Activated T-cell treated with anti-CD3 and anti-CD28 coated beads, Interleukin-2, amount 50 U/mL, for 4 hours (primary cell): ENCODE results near the gene PAK4. TPM values are rescaled to one million over a fixed set of nuclear protein-coding genes. Genes with fewer than 3 reads are reported as not detected.
"Not testable (repeated sequence)": the region's sequence is repeated elsewhere in the genome, so short reads cannot be mapped to it uniquely, and the experiment has no call there.

Experiments used
- ATAC-seq, 2 donors: fragments of 200-7000 bp; cut with Tn5 transposase; one replicate each; pipeline ENCODE4 v1.10.0; 2021
- DNase-seq: peaks from one replicate; pipeline ENCODE4 v3.0.0-alpha.2; 2020
- H3K27me3 Mint-ChIP-seq: one replicate; pipeline ENCODE4 v1.8.0; 2021; ENCODE audit warnings: low read depth, mixed read lengths
- H3K36me3 Mint-ChIP-seq: one replicate; pipeline ENCODE4 v1.8.0; 2022; ENCODE audit warnings: mixed read lengths; ENCODE audit not compliant: insufficient read depth
- H3K4me1 Mint-ChIP-seq: one replicate; pipeline ENCODE4 v1.8.0; 2021; ENCODE audit warnings: low read depth, mixed read lengths
- H3K4me3 Mint-ChIP-seq: one replicate; pipeline ENCODE4 v1.8.0; 2021; ENCODE audit warnings: mild to moderate bottlenecking, moderate library complexity, mixed read lengths
- H3K9me3 Mint-ChIP-seq: one replicate; pipeline ENCODE4 v1.8.0; 2021; ENCODE audit warnings: mixed read lengths
- total RNA-seq, 3 donors: library from RNA; stranded (reverse); gene quantifications; one replicate each; pipeline ENCODE4 v1.2.1, GENCODE V29; 2021

PAK4 gene
- total RNA-seq, 3 donors from 2014 or later, result 21.3 to 24.4 (median 23.5) TPM

GRCh38 chr19:39211731-39212374 is 86.3 kb downstream of the PAK4 start:
- Mint-ChIP-seq H3K27me3 (peaks cover under 1% of the 10 kb centered on the region), H3K4me3 (no peak overlapping the region), H3K36me3 (no peaks in the 10 kb centered on the region), H3K9me3 (no peaks in the 10 kb centered on the region), H3K4me1 (no peaks in the 10 kb centered on the region)
- DNase-seq (no peak), ATAC-seq (no peak)

DNA sequence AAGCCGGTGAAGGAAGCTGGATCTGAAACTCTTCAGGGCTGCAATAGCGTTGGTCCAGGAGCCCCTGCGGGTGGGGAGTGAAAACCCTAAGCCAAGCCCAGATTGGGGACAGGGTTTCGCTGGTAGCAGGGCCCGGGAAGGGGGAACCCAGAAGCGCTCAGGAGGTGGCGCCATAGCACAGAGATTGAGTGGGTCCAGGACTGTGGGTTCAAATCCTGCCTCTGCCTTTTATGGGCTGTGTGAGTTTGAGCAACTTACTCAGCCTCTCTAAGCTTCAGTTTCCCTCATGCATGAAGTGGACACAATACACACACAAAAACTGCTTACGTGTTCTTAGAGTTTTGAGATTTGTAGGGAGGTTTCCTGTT is 86.8 kb downstream of the PAK4 start:
- H3K36me3 Mint-ChIP-seq, result no peaks in the 10 kb centered on the region
- H3K4me3 Mint-ChIP-seq, result no peak overlapping the region
- peaks cover 5% of the 10 kb centered on the region for H3K27me3 Mint-ChIP-seq
- ATAC-seq, result peak; percentile 84 to 92
- no peaks in the 10 kb centered on the region for H3K4me1 Mint-ChIP-seq
- DNase-seq, result peak; percentile 44
- no peaks in the 10 kb centered on the region for H3K9me3 Mint-ChIP-seq

- H3K4me1 Mint-ChIP-seq, H3K9me3 Mint-ChIP-seq, ATAC-seq, H3K36me3 Mint-ChIP-seq, H3K4me3 Mint-ChIP-seq, DNase-seq: not testable (repeated sequence)
- peaks cover 10% of the 10 kb centered on the region for H3K27me3 Mint-ChIP-seq
Observed at GRCh38 chr19:39215323-39215722, 89.7 kb downstream of the PAK4 start.

GRCh38 chr19:39217094-39217493 is 91.5 kb downstream of the PAK4 start:
- Mint-ChIP-seq H3K4me1 (no peaks in the 10 kb centered on the region), H3K36me3 (no peaks in the 10 kb centered on the region), H3K4me3 (no peak overlapping the region), H3K27me3 (peaks cover 14% of the 10 kb centered on the region), H3K9me3 (no peaks in the 10 kb centered on the region)
- DNase-seq, result no peak
- no peak for ATAC-seq

- ATAC-seq, result no peak
- DNase-seq, result no peak
- H3K4me1 Mint-ChIP-seq, result no peaks in the 10 kb centered on the region
- no peak overlapping the region for H3K4me3 Mint-ChIP-seq
- H3K36me3 Mint-ChIP-seq, result no peaks in the 10 kb centered on the region
- peaks cover 16% of the 10 kb centered on the region for H3K27me3 Mint-ChIP-seq
- no peaks in the 10 kb centered on the region for H3K9me3 Mint-ChIP-seq
Observed at GRCh38 chr19:39218230-39219007, 92.8 kb downstream of the PAK4 start.

GRCh38 chr19:39219108-39219507 is 93.5 kb downstream of the PAK4 start:
- H3K27me3 Mint-ChIP-seq, result peaks cover 19% of the 10 kb centered on the region
- not testable (repeated sequence) for H3K4me3 Mint-ChIP-seq, H3K4me1 Mint-ChIP-seq, H3K9me3 Mint-ChIP-seq, H3K36me3 Mint-ChIP-seq, DNase-seq, ATAC-seq

GRCh38 chr19:39223703-39224279 is 98.2 kb downstream of the PAK4 start:
- Mint-ChIP-seq H3K27me3 (peaks cover 23% of the 10 kb centered on the region), H3K4me3 (no peak overlapping the region), H3K9me3 (no peaks in the 10 kb centered on the region), H3K36me3 (no peaks in the 10 kb centered on the region), H3K4me1 (no peaks in the 10 kb centered on the region)
- DNase-seq, result no peak
- ATAC-seq, result no peak

DNA sequence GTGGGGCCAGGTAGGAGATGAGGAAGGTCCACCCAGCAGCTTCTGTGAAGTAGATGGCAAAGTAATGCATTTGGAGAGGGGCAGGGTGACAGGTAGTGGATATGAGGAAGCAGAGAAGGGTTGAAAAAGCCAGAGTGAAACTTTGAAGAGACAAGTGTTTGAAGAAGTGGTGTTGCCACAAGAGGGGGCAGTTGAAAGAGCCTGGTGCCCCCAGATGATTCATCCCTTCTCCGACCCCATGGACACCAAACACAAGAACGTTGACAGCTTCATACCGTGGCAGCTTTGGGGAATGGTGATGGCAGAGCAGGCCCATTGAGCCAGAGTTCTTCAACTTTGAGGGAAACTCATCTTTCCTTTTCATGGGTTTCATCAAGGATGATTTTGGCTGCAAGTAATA is 99.3 kb downstream of the PAK4 start:
- H3K27me3 Mint-ChIP-seq, result peaks cover 19% of the 10 kb centered on the region
- no peak for ATAC-seq
- no peaks in the 10 kb centered on the region for H3K9me3 Mint-ChIP-seq
- H3K36me3 Mint-ChIP-seq, result no peaks in the 10 kb centered on the region
- no peaks in the 10 kb centered on the region for H3K4me1 Mint-ChIP-seq
- H3K4me3 Mint-ChIP-seq, result no peak overlapping the region
- no peak for DNase-seq

Other genes starting within 250 kb of the PAK4 start
- gene RINL, start 247.5 kb upstream of the PAK4 start, total RNA-seq, result 10 to 100 TPM; 65.2 to 77.3 (median 68.6) TPM
- 10 to 100 TPM; 23.5 to 29.8 (median 27.3) TPM for gene SIRT2, start 226.2 kb upstream of the PAK4 start, total RNA-seq
- 100 to 1,000 TPM; 150 to 174 (median 169) TPM for gene NFKBIB, start 225.8 kb upstream of the PAK4 start, total RNA-seq
- gene CCER2, start 213.6 kb upstream of the PAK4 start, total RNA-seq, result under 1 TPM in 2 of 3 donors, not detected in 1; 0.33 to 0.63 TPM
- gene SARS2, start 195.0 kb upstream of the PAK4 start, total RNA-seq, result 10 to 100 TPM; 42.5 to 49.5 (median 46.8) TPM
- gene MRPS12, start 194.8 kb upstream of the PAK4 start, total RNA-seq, result 100 to 1,000 TPM; 157 to 192 (median 185) TPM
- under 1 TPM; 0.10 to 0.29 (median 0.14) TPM for gene FBXO17, start 150.0 kb upstream of the PAK4 start, total RNA-seq
- gene FBXO27, start 93.2 kb upstream of the PAK4 start, total RNA-seq, result under 1 TPM; 0.18 to 0.63 (median 0.20) TPM
- under 1 TPM in 1 of 3 donors, not detected in 2; 0.20 TPM for gene ACP7, start 41.4 kb upstream of the PAK4 start, total RNA-seq
- gene NCCRP1, start 71.2 kb downstream of the PAK4 start, total RNA-seq, result not detected
- under 1 TPM in 2 of 3 donors, not detected in 1; 0.37 to 0.58 TPM for gene SYCN, start 78.5 kb downstream of the PAK4 start, total RNA-seq
- not detected for gene IFNL3, start 119.2 kb downstream of the PAK4 start, total RNA-seq
- not detected for gene IFNL4, start 123.1 kb downstream of the PAK4 start, total RNA-seq
- gene IFNL2, start 142.6 kb downstream of the PAK4 start, total RNA-seq, result not detected
- gene IFNL1, start 170.6 kb downstream of the PAK4 start, total RNA-seq, result not detected
- 1 to 10 TPM; 4.2 to 6.7 (median 6.6) TPM for gene LRFN1, start 195.1 kb downstream of the PAK4 start, total RNA-seq
- gene GMFG, start 210.3 kb downstream of the PAK4 start, total RNA-seq, result 100 to 1,000 TPM; 147 to 181 (median 178) TPM
- gene SAMD4B, start 216.6 kb downstream of the PAK4 start, total RNA-seq, result 10 to 100 TPM; 72.6 to 81.6 (median 81.1) TPM